Spinal cord (tissue), 10 donors: Measurements from ENCODE around the gene LILRA6. TPM values are rescaled to one million over a fixed set of nuclear protein-coding genes. Genes with fewer than 3 reads are reported as not detected.

Experiments
- DNase-seq, 6 donors: peaks; one replicate each; pipeline versions ENCODE4 v3.0.0 to v3.0.0-alpha.2; 2013 to 2015; ENCODE audit warnings: low spot score in 6 of 6, low read depth in 4 of 6
- H3K27ac ChIP-seq: one replicate; pipeline ENCODE4 v1.5.1; 2013; ENCODE audit warnings: low read depth, low read length, control low read depth
- H3K27me3 ChIP-seq: one replicate; pipeline ENCODE4 v1.6.1; 2013; ENCODE audit warnings: low read length; ENCODE audit not compliant: control insufficient read depth, insufficient read depth
- H3K36me3 ChIP-seq: one replicate; pipeline ENCODE4 v1.6.1; 2013; ENCODE audit warnings: low read length; ENCODE audit not compliant: control insufficient read depth, insufficient read depth
- H3K4me1 ChIP-seq: one replicate; pipeline ENCODE4 v1.6.1; 2013; ENCODE audit warnings: low read length; ENCODE audit not compliant: control insufficient read depth, insufficient read depth
- H3K4me3 ChIP-seq: one replicate; pipeline ENCODE4 v1.5.1; 2013; ENCODE audit warnings: low read depth, low read length, control low read depth
- H3K9me3 ChIP-seq: one replicate; pipeline ENCODE4 v1.6.1; 2013; ENCODE audit warnings: low read length; ENCODE audit not compliant: control insufficient read depth, insufficient read depth
- WGBS: methylation state at CpG from one replicate; pipeline ENCODE4 v1.1.5; 2013; ENCODE audit warnings: missing lambda C conversion rate; ENCODE audit not compliant: insufficient coverage; 5-methylcytosine and 5-hydroxymethylcytosine counted together
- polyA plus RNA-seq, 2 donors: library from polyadenylated mRNA; unstranded; fragments of 120-200 nt; gene quantifications; one replicate each; pipeline ENCODE4 v1.2.1, GENCODE V29; 2013; ENCODE audit not compliant: insufficient read length in 2 of 2
- total RNA-seq, 2 donors: library from RNA; depleted of rRNA in 1 of 2; stranded (reverse); fragments of 120-200 nt in 1 of 2; fragments of >200 nt in 1 of 2; gene quantifications; one replicate each; pipeline versions ENCODE4 v1.2.3 to v1.2.4, GENCODE V29; 2013 to 2014
- donor health status: healthy.

Gene LILRA6
- total and polyA plus RNA-seq, 4 donors: 0.33 to 0.99 (median 0.60) TPM

DNA sequence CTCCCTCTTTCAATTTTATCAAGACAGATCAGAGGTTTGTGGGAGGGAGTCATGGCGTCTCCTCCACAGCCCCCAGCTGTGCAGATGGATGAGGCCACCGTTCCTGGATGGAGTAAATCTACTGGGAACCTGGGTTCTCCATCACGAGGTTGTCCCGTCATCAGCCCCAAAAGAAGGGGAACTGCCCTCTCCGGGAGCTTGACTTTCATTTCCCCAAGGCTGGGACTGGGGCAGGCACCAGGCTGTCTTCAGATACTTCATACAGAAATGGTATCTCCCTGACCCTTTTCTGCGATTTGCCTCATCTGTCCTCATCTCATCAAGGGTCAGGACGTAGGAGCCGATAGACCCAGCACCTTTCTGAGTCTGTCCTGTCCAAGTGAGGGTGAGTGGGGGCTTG lies 28.5 kb upstream of the LILRA6 start:
- Histone ChIP-seq H3K27ac (no peak overlapping the region), H3K4me3 (no peak overlapping the region), H3K27me3 (no peaks in the 10 kb centered on the region), H3K36me3 (no peaks in the 10 kb centered on the region), H3K9me3 (no peaks in the 10 kb centered on the region), H3K4me1 (no peaks in the 10 kb centered on the region)
- WGBS: 75% methylated on average over 5 of the region's 8 CpGs
- no peak for DNase-seq

DNA sequence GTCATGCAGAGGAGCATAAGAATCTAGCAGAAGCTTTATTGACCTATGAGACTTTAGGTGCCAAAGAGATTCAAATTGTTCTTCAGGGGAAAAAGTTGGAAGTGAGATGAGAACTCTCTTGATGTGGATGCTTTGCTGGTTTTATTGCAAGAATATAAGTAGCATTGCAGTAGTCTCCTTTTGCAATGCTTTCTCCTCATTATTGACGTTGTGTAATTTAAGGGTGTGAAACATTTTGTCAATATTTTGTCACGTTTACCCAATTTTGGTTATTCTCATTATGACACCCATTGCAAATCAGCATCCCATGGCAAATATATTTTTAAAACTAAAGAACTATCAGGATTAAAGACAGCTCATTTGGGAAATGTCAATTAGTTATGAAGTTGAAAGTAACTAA lies 26.3 kb upstream of the LILRA6 start:
- no peaks in the 10 kb centered on the region for H3K27me3 ChIP-seq
- DNase-seq: no peak
- no peaks in the 10 kb centered on the region for H3K36me3 ChIP-seq
- no peaks in the 10 kb centered on the region for H3K4me1 ChIP-seq
- no peaks in the 10 kb centered on the region for H3K9me3 ChIP-seq
- H3K27ac ChIP-seq: no peak overlapping the region
- H3K4me3 ChIP-seq: no peak overlapping the region
- WGBS: no CpG with 5 or more reads among the region's 2 CpGs

DNA sequence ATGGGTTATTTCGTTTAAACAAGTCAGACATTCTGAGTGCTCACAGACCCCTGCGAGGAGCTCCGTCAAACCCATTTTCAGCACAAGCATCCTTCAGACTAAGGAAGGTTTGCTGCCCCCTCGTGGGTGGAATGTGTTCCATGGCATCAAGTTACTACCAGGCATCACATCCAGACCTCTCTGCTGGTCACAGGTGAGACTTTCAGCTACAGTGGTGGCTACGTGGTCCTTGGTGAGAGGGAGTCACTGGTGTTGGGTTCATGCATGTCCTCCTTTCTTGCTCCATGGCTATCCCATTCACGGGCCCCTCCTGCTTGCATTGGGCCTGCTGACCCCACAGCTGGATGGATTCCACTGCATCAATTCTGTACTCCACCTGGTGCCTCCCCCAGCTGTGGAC lies 23.5 kb upstream of the LILRA6 start:
- WGBS: 0% methylated on average over 2 of the region's 6 CpGs

DNA sequence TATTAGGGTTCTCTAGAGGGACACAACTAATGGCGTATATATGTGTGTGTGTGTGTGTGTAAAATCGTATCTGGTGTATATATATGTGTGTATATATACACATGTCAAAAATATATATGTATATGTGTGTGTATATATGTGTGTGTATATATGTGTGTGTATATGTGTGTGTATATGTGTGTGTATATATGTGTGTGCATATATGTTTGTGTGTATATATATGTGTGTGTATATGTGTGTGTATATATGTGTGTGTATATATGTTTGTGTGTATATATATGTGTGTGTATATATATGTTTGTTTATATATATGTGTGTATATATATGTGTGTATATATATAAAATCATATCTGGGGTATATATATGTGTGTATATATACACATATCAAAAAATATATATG lies 19.9 kb upstream of the LILRA6 start:
- Histone ChIP-seq H3K4me3 (no peak overlapping the region), H3K9me3 (no peaks in the 10 kb centered on the region), H3K27ac (no peak overlapping the region), H3K4me1 (no peaks in the 10 kb centered on the region), H3K36me3 (no peaks in the 10 kb centered on the region), H3K27me3 (no peaks in the 10 kb centered on the region)
- DNase-seq: no peak
- 80% methylated on average over 1 of the region's 2 CpGs for WGBS

More for the DNA sequence above, 23.5 kb upstream of the LILRA6 start:
- no peak overlapping the region for H3K4me3 ChIP-seq
- H3K27me3 ChIP-seq: no peaks in the 10 kb centered on the region
- H3K9me3 ChIP-seq: no peaks in the 10 kb centered on the region
- peak in 5 of 6 donors; percentile 10 to 81 (median 29) for DNase-seq
- no peaks in the 10 kb centered on the region for H3K4me1 ChIP-seq
- H3K36me3 ChIP-seq: no peaks in the 10 kb centered on the region
- H3K27ac ChIP-seq: no peak overlapping the region

DNA sequence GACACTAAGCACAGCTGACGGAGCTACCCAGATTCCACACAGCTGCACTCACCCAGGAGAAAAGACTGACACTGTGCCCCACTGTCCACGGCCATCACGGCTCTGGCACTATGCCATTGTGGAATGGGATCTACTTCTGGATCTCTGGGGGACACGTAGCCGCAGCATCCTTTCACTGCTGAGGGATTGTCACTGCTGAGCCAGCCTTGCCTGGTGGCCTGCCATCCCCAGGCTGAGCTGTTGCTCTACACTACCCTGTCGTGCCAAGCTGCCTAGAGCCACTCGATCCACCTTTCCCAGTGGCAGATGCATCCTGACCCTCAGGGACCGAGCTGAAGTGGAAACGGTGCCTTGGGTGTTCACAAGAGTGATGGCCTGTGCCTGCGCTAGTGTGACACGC lies 19.5 kb upstream of the LILRA6 start:
- DNase-seq: no peak
- H3K4me3 ChIP-seq: no peak overlapping the region
- WGBS: 81% methylated on average over 11 of the region's 11 CpGs
- H3K27ac ChIP-seq: no peak overlapping the region
- H3K4me1 ChIP-seq: no peaks in the 10 kb centered on the region
- H3K36me3 ChIP-seq: no peaks in the 10 kb centered on the region
- H3K9me3 ChIP-seq: no peaks in the 10 kb centered on the region
- H3K27me3 ChIP-seq: no peaks in the 10 kb centered on the region

DNA sequence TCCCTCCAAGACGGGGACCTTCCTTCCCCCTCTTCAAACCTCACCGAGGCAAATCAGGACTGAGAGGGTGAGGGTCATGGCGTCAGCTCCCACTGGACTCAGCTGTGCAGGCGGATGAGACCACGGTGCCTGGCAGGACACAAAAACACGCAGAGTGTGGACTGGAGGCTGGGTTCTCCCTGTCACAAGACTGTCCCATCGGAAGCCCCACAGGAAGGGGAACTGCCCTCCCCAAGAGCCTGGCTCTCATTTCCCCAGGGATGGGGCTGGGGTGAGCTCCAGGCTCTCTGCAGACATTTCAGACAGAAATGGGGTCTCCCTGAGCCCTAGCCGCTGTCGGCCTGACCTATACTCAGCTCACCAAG lies 14.5 kb upstream of the LILRA6 start, which contains the start of gene LILRB5:
Gene LILRB5, minus strand, starts transcription at position 158 of the 365 bp plus-strand sequence. Its CDS starts 80 bp downstream, at position 78.
- WGBS: 75% methylated on average over 9 of the region's 9 CpGs
- Histone ChIP-seq H3K4me1 (no peaks in the 10 kb centered on the region), H3K4me3 (no peak within 1 kb of the TSS), H3K27ac (no peak within 1 kb of the TSS), H3K9me3 (no peaks in the 10 kb centered on the region), H3K27me3 (peaks cover 2% of the 10 kb centered on the region), H3K36me3 (no peaks in the 10 kb centered on the region)
- DNase-seq: no peak

DNA sequence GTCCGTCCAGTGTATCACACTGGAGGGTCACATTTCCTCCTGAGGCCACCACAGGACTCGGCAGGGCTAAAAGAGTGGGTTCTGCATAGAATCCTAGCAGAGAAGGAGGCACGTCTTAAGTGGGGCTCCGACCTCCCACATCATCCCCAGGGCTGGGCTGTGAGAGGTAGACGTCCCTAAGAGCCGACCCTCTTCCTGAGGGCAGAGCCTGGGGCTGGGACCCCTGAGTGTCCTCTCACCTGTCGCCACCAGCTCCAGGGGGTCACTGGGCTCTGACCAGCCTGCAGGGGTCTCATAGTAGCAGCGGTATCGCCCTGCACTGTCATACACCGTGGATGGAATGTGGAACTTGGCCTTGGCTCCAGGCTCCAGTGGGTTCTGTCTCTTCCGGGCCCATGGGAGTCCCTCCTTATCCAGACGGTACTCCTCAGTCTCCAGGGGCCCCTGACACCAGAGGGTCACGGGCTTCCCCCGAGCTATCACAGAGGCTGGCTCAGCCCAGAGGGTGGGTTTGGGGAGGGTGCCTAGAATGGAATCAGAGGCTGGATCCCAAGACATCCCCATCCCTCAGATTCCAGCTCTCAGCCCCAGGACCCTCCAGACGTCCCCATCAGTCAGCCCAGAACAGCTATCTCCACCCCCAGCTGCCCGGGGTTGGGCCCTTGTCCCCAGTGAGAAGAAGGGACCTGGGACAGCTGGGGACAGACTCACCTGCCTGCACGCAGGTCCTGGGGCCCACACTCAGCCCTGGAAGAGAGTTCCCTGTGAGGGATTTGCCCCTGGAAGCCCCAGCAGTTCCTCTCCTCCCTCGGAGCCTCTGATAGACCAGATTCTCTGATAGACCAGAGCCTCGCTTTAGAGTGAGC lies 13.9 kb upstream of the LILRA6 start:
- Histone ChIP-seq H3K4me1 (no peaks in the 10 kb centered on the region), H3K4me3 (no peak overlapping the region), H3K9me3 (no peaks in the 10 kb centered on the region), H3K27me3 (peaks cover 2% of the 10 kb centered on the region), H3K27ac (no peak overlapping the region), H3K36me3 (no peaks in the 10 kb centered on the region)
- WGBS: 80% methylated on average over 9 of the region's 19 CpGs
- no peak for DNase-seq

DNA sequence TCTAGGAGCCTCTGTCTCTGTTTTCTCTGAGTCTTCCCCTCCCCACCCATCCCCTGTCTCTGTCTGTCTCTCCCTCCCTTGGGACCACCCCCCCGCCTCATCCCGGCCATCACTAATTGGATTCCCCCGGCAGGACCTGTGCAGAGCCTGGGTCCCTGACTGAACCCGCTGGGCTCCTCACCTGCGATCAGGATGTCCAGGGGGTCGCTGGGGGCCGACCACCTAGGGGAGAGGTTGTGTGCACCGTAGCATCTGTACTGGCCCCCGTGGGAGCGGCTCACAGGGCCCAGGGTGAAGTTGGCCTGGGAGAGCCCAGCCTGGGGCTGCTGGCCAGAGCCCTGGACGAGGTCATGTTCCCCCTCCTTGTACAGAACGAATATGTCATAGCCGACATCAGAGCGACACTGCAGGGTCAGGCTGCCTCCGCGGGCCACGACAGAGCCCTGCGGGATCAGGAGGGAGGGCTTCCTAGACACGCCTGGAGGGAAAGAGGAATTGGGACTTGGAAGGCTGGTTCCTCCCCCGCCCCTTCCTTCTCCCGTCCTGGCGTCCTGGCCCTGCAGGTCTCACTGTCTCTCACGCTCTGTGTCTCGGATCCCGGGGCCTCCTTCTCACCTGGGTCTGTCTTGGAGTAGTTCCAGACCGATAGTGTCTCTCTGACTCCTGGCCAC lies 12.7 kb upstream of the LILRA6 start:
- H3K4me1 ChIP-seq: no peaks in the 10 kb centered on the region
- H3K9me3 ChIP-seq: no peaks in the 10 kb centered on the region
- H3K36me3 ChIP-seq: no peaks in the 10 kb centered on the region
- 66% methylated on average over 21 of the region's 26 CpGs for WGBS
- peaks cover 2% of the 10 kb centered on the region for H3K27me3 ChIP-seq
- H3K27ac ChIP-seq: no peak overlapping the region
- no peak for DNase-seq
- H3K4me3 ChIP-seq: no peak overlapping the region

DNA sequence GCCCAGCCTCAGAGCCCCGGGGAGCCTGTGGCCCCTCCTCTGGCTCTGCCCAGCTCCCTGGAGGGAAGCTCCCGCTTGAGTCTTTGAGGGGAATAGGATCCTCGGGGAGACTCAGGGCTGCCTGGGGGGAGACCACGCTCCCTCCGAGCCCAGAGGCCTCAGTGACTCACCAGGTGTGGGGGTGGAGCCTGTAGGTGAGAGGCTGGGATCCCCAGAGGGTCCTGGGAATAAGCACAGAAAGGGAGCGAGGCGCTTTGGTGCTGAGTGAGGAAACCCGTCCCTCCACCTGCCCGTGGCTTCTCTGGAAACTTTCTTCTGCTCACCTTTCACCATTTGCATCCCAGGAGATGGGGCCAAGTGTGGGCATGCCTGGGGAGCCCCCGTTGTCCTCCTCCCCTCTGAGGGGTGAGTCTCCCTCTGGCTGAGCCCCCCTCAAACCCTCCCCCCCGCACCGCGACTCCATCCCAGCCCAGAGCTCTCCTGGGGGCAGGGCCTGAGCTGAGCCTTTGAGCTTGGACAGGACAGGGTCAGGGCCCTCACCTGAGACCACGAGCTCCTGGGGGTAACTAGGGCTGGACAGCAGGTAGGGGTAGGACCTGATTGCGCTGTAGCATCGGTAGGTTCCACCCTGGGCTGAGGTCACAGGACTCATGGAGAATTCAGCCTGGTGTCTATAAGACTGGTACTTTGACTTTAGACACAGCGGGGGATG lies 11.8 kb upstream of the LILRA6 start:
- Histone ChIP-seq H3K27me3 (peaks cover 2% of the 10 kb centered on the region), H3K9me3 (no peaks in the 10 kb centered on the region), H3K4me1 (no peaks in the 10 kb centered on the region), H3K27ac (no peak overlapping the region), H3K4me3 (no peak overlapping the region), H3K36me3 (no peaks in the 10 kb centered on the region)
- no peak for DNase-seq
- 64% methylated on average over 10 of the region's 17 CpGs for WGBS
